ENCODE data around the gene KCNE3. TPM values are rescaled to one million over a fixed set of nuclear protein-coding genes. Genes with fewer than 3 reads are reported as not detected.
A peak's percentile ranks its signal among the peaks of the same experiment; 100 is the strongest.

KCNE3 gene
- total and polyA plus RNA-seq, 2 of the 13 experiments (the other 11 are each of a cell fraction or from before 2014, with no cell fraction given), result 0.33 to 2.2 TPM

- TF ChIP-seq RERE (CRISPR knock-in tag; IDR thresholded peaks at IDR 0.05; ENCODE audit: low read depth), result no peak
- TF ChIP-seq ELF1 (CRISPR knock-in tag; IDR thresholded peaks at IDR 0.05), result 0 out of 2 replicates have a peak, but pooled peaks have one; percentile 28
- no peak for TF ChIP-seq ZNF224 (CRISPR knock-in tag; IDR thresholded peaks at IDR 0.05)
- TF ChIP-seq REXO4 (CRISPR knock-in tag; IDR thresholded peaks at IDR 0.05; ENCODE audit: borderline replicate concordance), result no peak
- TF ChIP-seq ZNF883 (CRISPR knock-in tag; IDR thresholded peaks at IDR 0.05; ENCODE audit: not compliant biosample characterization), result no peak
- peak; percentile 57; the same call in 1 of the 2 replicates for TF ChIP-seq IKZF5 (CRISPR knock-in tag; IDR thresholded peaks at IDR 0.05)
- peak; percentile 71 for TF ChIP-seq ZFY (CRISPR knock-in tag; IDR thresholded peaks at IDR 0.05)
- peak; percentile 62; the same call in 1 of the 2 replicates for TF ChIP-seq AHDC1 (CRISPR knock-in tag; IDR thresholded peaks at IDR 0.05; ENCODE audit: borderline replicate concordance)
- no peak for TF ChIP-seq GFI1 (CRISPR knock-in tag; IDR thresholded peaks at IDR 0.05; ENCODE audit: borderline replicate concordance)
- no peak for TF ChIP-seq NBN (conservative IDR thresholded peaks at IDR 0.05)
- TF ChIP-seq GLMP (CRISPR knock-in tag; IDR thresholded peaks at IDR 0.05; ENCODE audit: borderline replicate concordance), result no peak
- TF ChIP-seq RNF219 (CRISPR knock-in tag; IDR thresholded peaks at IDR 0.05), result no peak
- TF ChIP-seq ZFP90 (CRISPR knock-in tag; IDR thresholded peaks at IDR 0.05; ENCODE audit: borderline replicate concordance), result no peak
Observed at GRCh38 chr11:74462009-74462408, 5.3 kb downstream of the KCNE3 start (continued).

Data from HepG2 (cell line).